Vagina (tissue), 2 donors: Measurements from ENCODE around the gene ADARB2. TPM values are rescaled to one million over a fixed set of nuclear protein-coding genes. Genes with fewer than 3 reads are reported as not detected.
"Not testable (repeated sequence)": the region's sequence is repeated elsewhere in the genome, so short reads cannot be mapped to it uniquely, and the experiment has no call there.

Experiments
- DNase-seq, 2 donors: peaks; one replicate each; pipeline ENCODE4 v3.0.0-alpha.2; 2017; ENCODE audit errors: extremely low spot score in 2 of 2
- H3K27ac ChIP-seq: fragments of 200-600 bp; sonication (generic); one replicate; pipeline ENCODE4 v1.5.1; 2019
- H3K27me3 ChIP-seq: fragments of 200-600 bp; sonication (generic); one replicate; pipeline ENCODE4 v1.5.1; 2019
- H3K36me3 ChIP-seq, 2 donors: fragments of 200-600 bp; sonication (generic); one replicate each; pipeline ENCODE4 v1.5.1; 2017 to 2019
- H3K4me1 ChIP-seq: fragments of 200-600 bp; sonication (generic); one replicate; pipeline ENCODE4 v1.5.1; 2019
- H3K4me3 ChIP-seq, 2 donors: fragments of 200-600 bp; sonication (generic); 1 replicate in 1 of 2; 2 replicates in 1 of 2; pipeline ENCODE4 v1.5.1; 2016 to 2019
- H3K9me3 ChIP-seq: fragments of 200-600 bp; sonication (generic); one replicate; pipeline ENCODE4 v1.5.1; 2019
- POLR2A ChIP-seq, 2 donors: fragments of 450-650 bp; IDR thresholded peaks; one replicate each; pipeline ENCODE4 v1.6.1; 2017; ENCODE audit warnings: antibody characterized with exemption in 2 of 2, mild to moderate bottlenecking in 2 of 2, moderate library complexity in 2 of 2
- POLR2AphosphoS5 ChIP-seq, 2 donors: sonication (generic); formaldehyde crosslinking; IDR thresholded peaks; one replicate each; pipeline ENCODE4 v1.9.0; 2017; ENCODE audit warnings: antibody characterized with exemption in 2 of 2, mild to moderate bottlenecking in 2 of 2, low read depth in 1 of 2; ENCODE audit not compliant: insufficient read depth in 1 of 2
- intact Hi-C: fragments of 100-400 bp; cut with DNase I; formaldehyde crosslinking; loops from one replicate; pipeline ENCODE4 v1.15.1; 2023
- total RNA-seq: library from RNA; depleted of rRNA; stranded (reverse); fragments of >200 nt; gene quantifications from one replicate; pipeline ENCODE4 v1.2.3, GENCODE V29; 2016
- TF ChIP-seq, protein P1 (sequence below), 3 experiments: fragments of 450-650 bp in 2 of 3; fragments of 200-600 bp in 1 of 3; sonication (generic) in 1 of 3; IDR thresholded peaks; one replicate each; pipeline ENCODE4 v1.5.1; 2017 to 2019; ENCODE audit warnings: antibody characterized with exemption in 3 of 3, mild to moderate bottlenecking in 2 of 3, moderate library complexity in 2 of 3

The ADARB2 gene
- total RNA-seq, 1 donor from 2014 or later = 3.4 TPM

DNA sequence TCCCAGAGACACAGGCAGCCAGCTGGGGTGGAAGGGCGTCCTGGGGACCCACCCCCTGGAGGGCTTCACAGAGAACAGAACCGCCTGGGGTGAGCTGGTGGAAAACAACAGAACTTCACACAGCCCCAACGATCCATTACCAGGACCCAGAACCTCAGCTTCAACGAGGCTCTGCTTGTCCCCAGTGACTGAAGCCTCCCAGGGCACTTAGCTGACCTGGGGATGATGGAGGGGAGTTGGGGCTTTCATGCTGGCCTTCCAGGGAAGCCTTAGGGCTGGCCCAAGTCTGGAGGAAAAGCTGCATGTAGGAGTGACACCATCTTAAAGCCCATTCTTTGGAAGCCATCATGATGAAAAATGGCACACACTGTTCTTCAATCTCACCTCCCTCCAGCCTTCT is 381.0 kb downstream of the ADARB2 start:
- no peak overlapping the region for H3K4me3 ChIP-seq
- H3K27me3 ChIP-seq = no peaks in the 10 kb centered on the region
- intact Hi-C loops = no loop called here
- no peak for DNase-seq
- H3K4me1 ChIP-seq = peaks cover 8% of the 10 kb centered on the region
- H3K27ac ChIP-seq = no peak overlapping the region
- TF ChIP-seq POLR2A (IDR thresholded peaks at IDR 0.05) (no peak), POLR2AphosphoS5 (IDR thresholded peaks at IDR 0.05; ENCODE audit: insufficient read depth in 1 of 2, low read depth in 1 of 2) (no peak)
- TF ChIP-seq, protein P1, sequence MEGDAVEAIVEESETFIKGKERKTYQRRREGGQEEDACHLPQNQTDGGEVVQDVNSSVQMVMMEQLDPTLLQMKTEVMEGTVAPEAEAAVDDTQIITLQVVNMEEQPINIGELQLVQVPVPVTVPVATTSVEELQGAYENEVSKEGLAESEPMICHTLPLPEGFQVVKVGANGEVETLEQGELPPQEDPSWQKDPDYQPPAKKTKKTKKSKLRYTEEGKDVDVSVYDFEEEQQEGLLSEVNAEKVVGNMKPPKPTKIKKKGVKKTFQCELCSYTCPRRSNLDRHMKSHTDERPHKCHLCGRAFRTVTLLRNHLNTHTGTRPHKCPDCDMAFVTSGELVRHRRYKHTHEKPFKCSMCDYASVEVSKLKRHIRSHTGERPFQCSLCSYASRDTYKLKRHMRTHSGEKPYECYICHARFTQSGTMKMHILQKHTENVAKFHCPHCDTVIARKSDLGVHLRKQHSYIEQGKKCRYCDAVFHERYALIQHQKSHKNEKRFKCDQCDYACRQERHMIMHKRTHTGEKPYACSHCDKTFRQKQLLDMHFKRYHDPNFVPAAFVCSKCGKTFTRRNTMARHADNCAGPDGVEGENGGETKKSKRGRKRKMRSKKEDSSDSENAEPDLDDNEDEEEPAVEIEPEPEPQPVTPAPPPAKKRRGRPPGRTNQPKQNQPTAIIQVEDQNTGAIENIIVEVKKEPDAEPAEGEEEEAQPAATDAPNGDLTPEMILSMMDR (IDR thresholded peaks at IDR 0.05) = no peak
- H3K36me3 ChIP-seq = no peaks in the 10 kb centered on the region
- no peaks in the 10 kb centered on the region for H3K9me3 ChIP-seq

DNA sequence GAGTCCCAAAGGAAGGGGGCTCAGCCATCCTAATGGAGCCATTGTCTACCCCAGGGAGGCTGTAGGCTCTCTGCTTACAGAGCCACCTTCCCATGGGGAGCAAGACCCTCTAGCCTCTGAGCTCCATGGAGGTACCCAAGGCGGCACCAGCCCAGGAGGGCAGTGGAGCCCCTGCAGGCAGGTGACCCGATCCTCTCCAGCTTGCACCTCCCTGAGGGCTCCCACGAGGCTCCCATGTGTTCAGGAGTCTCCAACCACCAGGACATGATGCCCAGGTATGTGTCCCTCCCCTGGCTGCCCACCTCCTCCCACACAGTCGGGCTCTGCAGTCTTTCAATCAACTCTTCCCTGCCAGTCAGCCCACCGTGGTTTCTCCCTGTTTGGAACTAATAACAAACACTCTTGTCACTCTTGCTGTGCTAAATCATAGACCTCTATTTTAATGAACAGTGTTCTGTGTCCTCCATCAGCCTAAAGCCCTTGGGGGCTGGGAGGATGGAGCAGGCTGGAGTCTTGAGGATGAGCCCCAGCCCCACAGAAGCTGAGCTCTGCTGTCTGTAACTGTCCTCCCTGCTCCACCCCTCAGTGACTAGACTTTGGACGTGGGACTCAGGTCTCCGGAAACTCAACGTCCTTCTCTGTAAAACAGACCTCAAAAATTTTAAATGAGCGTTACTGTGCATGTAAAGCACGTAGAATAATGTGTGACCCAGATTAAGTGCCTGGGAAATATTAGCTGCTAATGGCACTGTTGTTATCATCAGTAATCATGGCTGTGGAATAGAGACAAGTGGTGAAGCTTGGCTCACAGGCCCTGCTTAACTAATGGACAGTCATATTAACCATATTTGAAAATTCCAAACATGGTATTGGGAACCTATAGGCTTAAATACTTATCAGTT is 382.3 kb downstream of the ADARB2 start:
- no peaks in the 10 kb centered on the region for H3K9me3 ChIP-seq
- H3K4me3 ChIP-seq = no peak overlapping the region
- H3K4me1 ChIP-seq = no peaks in the 10 kb centered on the region
- no peaks in the 10 kb centered on the region for H3K36me3 ChIP-seq
- DNase-seq = no peak
- no peak for TF ChIP-seq POLR2A (IDR thresholded peaks at IDR 0.05)
- no peak for TF ChIP-seq POLR2AphosphoS5 (IDR thresholded peaks at IDR 0.05; ENCODE audit: insufficient read depth in 1 of 2, low read depth in 1 of 2)
- TF ChIP-seq, protein P1 (IDR thresholded peaks at IDR 0.05) = no peak
- H3K27me3 ChIP-seq = no peaks in the 10 kb centered on the region
- intact Hi-C loops = no loop called here
- no peak overlapping the region for H3K27ac ChIP-seq

GRCh38 chr10:1352296-1352695 is 385.0 kb downstream of the ADARB2 start:
- H3K27ac ChIP-seq, H3K36me3 ChIP-seq, H3K4me3 ChIP-seq, H3K9me3 ChIP-seq, H3K4me1 ChIP-seq, DNase-seq, H3K27me3 ChIP-seq, intact Hi-C loops: not testable (repeated sequence)

- DNase-seq = no peak
- H3K4me3 ChIP-seq = no peak overlapping the region
- H3K4me1 ChIP-seq = no peaks in the 10 kb centered on the region
- TF ChIP-seq, protein P1 (IDR thresholded peaks at IDR 0.05) = no peak
- H3K27me3 ChIP-seq = no peaks in the 10 kb centered on the region
- H3K9me3 ChIP-seq = no peaks in the 10 kb centered on the region
- intact Hi-C loops = no loop called here
- H3K36me3 ChIP-seq = no peaks in the 10 kb centered on the region
- no peak overlapping the region for H3K27ac ChIP-seq
These were observed 388.6 kb downstream of the ADARB2 start for GRCh38 chr10:1348773-1349050.

DNA sequence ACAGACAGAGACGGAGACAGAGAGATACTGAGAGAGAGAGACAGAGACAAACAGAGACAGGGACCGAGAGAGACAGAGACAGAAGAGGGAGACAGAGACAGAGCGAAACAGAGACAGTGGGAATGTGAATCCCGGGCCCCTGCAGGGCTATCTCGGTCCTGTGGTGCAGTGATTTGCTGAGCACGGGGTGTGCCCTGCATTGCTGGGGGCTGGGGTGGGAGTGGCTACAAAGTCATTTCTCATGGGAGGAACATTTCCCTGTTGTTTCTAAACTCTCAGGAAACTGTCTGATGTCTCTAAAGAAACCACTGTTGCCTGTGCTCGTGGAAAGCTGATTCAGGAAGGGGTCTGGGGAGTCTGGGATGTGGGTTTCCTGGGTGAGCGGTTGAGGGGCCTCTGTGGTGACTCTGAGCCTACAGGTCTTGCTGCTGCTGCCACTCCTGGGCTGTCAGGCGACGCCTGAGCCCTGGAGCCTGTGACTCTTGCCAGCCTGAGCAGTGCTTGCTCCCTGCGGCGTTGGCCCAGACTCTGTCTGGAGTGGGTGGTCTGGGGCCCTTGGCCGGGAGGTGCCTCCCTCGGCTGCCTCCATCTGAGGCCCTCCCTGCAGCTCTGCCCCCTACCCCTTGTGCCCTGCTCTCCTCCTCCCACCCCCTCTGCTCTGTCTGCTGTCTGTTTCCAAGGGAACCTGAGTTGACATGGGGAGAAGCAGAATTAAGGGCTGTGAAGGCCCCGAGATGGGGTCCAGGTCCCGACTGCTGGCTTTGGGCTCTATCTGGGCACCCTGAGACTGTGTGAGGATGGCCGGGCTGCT is 389.2 kb downstream of the ADARB2 start:
- Histone ChIP-seq H3K9me3 (no peaks in the 10 kb centered on the region), H3K4me3 (no peak overlapping the region), H3K27ac (no peak overlapping the region), H3K36me3 (no peaks in the 10 kb centered on the region), H3K4me1 (no peaks in the 10 kb centered on the region), H3K27me3 (no peaks in the 10 kb centered on the region)
- no peak for TF ChIP-seq POLR2A (IDR thresholded peaks at IDR 0.05)
- TF ChIP-seq, protein P1 (IDR thresholded peaks at IDR 0.05) = no peak
- TF ChIP-seq POLR2AphosphoS5 (IDR thresholded peaks at IDR 0.05; ENCODE audit: insufficient read depth in 1 of 2, low read depth in 1 of 2) = no peak
- DNase-seq = no peak
- intact Hi-C loops = no loop called here
